ENCODE measurements around the gene UGT1A10. TPM values are rescaled to one million over a fixed set of nuclear protein-coding genes. Genes with fewer than 3 reads are reported as not detected.

Gene UGT1A10
- total and polyA plus RNA-seq, 8 donors = not detected

GRCh38 chr2:233807215-233807865, 171.1 kb downstream of the UGT1A10 start:
- intact Hi-C loops (cut with DNase I) = no loop called here
- Histone ChIP-seq H3K4me1 (no peaks in the 10 kb centered on the region), H3K27me3 (peaks cover 0 to 26% of the 10 kb centered on the region in 2 donors), H3K27ac (no peak overlapping the region), H3K9me3 (no peaks in the 10 kb centered on the region), H3K36me3 (no peaks in the 10 kb centered on the region), H3K4me3 (no peak overlapping the region)
- no peak for TF ChIP-seq CTCF (IDR thresholded peaks at IDR 0.05)
- DNase-seq = peak in 1 of 4 donors; percentile 51
- no peak for ATAC-seq

- Histone ChIP-seq H3K36me3 (no peaks in the 10 kb centered on the region), H3K4me1 (no peaks in the 10 kb centered on the region), H3K9me3 (no peaks in the 10 kb centered on the region), H3K27ac (no peak overlapping the region), H3K27me3 (peaks cover 0 to 26% of the 10 kb centered on the region in 2 donors), H3K4me3 (no peak overlapping the region)
- TF ChIP-seq CTCF (IDR thresholded peaks at IDR 0.05) = no peak
- intact Hi-C loops (cut with DNase I) = no loop called here
- ATAC-seq = no peak
- DNase-seq = peak in 1 of 4 donors; percentile 20
Observed at GRCh38 chr2:233807966-233808935, 172.0 kb downstream of the UGT1A10 start.

DNA sequence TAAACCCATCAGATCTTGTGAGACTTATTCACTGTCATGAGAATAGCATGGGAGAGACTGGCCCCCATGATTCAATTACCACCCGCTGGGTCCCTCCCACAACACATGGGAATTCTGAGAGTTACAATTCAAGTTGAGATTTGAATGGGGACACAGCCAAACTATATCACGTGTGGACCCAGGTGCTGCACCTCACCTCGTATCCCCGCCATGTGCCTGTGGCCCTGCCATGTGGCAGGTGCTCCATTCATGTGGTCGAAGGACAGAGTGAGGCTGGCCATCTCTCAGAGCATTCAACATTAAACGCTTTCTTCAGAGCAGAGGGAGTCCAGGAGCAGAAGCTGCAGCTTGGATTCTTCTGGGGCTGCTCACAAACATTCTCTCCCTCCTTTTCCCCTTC, 174.1 kb downstream of the UGT1A10 start:
- no peak overlapping the region for H3K4me3 ChIP-seq

GRCh38 chr2:233811087-233811486, 174.8 kb downstream of the UGT1A10 start:
- H3K27ac ChIP-seq = no peak overlapping the region
- ATAC-seq = no peak
- no peaks in the 10 kb centered on the region for H3K36me3 ChIP-seq
- peaks cover 0 to 26% of the 10 kb centered on the region in 2 donors for H3K27me3 ChIP-seq
- intact Hi-C loops (cut with DNase I) = no loop called here
- peaks cover 0 to 4% of the 10 kb centered on the region in 2 donors for H3K9me3 ChIP-seq
- no peaks in the 10 kb centered on the region for H3K4me1 ChIP-seq
- H3K4me3 ChIP-seq = no peak overlapping the region
- DNase-seq = peak in 2 of 4 donors; percentile 7 to 14
- TF ChIP-seq CTCF (IDR thresholded peaks at IDR 0.05) = no peak

More for the DNA sequence above, 174.1 kb downstream of the UGT1A10 start:
- H3K9me3 ChIP-seq = no peaks in the 10 kb centered on the region
- H3K36me3 ChIP-seq = no peaks in the 10 kb centered on the region
- ATAC-seq (no peak), DNase-seq (peak in 2 of 4 donors; percentile 9 to 28)
- intact Hi-C loops (cut with DNase I) = no loop called here
- TF ChIP-seq CTCF (IDR thresholded peaks at IDR 0.05) = no peak
- H3K27me3 ChIP-seq = peaks cover 0 to 26% of the 10 kb centered on the region in 2 donors
- H3K27ac ChIP-seq = no peak overlapping the region
- H3K4me1 ChIP-seq = no peaks in the 10 kb centered on the region

GRCh38 chr2:233811732-233812131, 175.5 kb downstream of the UGT1A10 start:
- no peaks in the 10 kb centered on the region for H3K36me3 ChIP-seq
- TF ChIP-seq CTCF (IDR thresholded peaks at IDR 0.05) = no peak
- peaks cover 0 to 26% of the 10 kb centered on the region in 2 donors for H3K27me3 ChIP-seq
- DNase-seq = peak in 2 of 4 donors; percentile 25 to 50
- intact Hi-C loops (cut with DNase I) = no loop called here
- no peak for ATAC-seq
- peaks cover 0 to 4% of the 10 kb centered on the region in 2 donors for H3K9me3 ChIP-seq
- H3K4me3 ChIP-seq = no peak overlapping the region
- H3K4me1 ChIP-seq = no peaks in the 10 kb centered on the region
- H3K27ac ChIP-seq = no peak overlapping the region

Data from left lung (tissue), 10 donors.